H1 (cell line): ENCODE data around the gene AHDC1. TPM values are rescaled to one million over a fixed set of nuclear protein-coding genes. Genes with fewer than 3 reads are reported as not detected.

Experiments used
- TAF7 ChIP-seq: optimal IDR thresholded peaks from 2 replicates; pipeline ENCODE3; 2011; ENCODE audit warnings: low read depth, mild to moderate bottlenecking, inconsistent platforms, low read length, moderate library complexity, borderline replicate concordance
- polyA plus RNA-seq, 7 experiments: library from polyadenylated mRNA; depleted of rRNA in 3 of 7; stranded (reverse) in 5 of 7; unstranded in 2 of 7; fragments of >200 nt in 5 of 7; fragments of 200-250 nt in 2 of 7; gene quantifications; 1 replicate in 5 of 7; 2 replicates in 1 of 7; 4 replicates in 1 of 7; pipeline versions ENCODE4 v1.2.1 to v1.2.3, GENCODE V29; 2011 to 2013; ENCODE audit warnings: missing spikeins in 2 of 7, mixed read lengths in 2 of 7
- total RNA-seq: library from RNA; stranded (reverse); fragmentation: NEBNext Ultra II Directional; extraction: Animal tissue kit (Norgen Biotek cat#: 25700); gene quantifications from 2 replicates; pipeline ENCODE4 v1.2.1, GENCODE V29; 2021

Gene AHDC1
- total and polyA plus RNA-seq, 2 of the 8 experiments (the other 6 are each of a cell fraction or from before 2014, with no cell fraction given), result 4.4 to 35.1 TPM

GRCh38 chr1:27528818-27529703, 74.9 kb downstream of the AHDC1 start (continued):
- no peak for TF ChIP-seq TAF7
- TF ChIP-seq, all 59 proteins: peak for 2
